ENCODE measurements around the gene TTC34. TPM values are rescaled to one million over a fixed set of nuclear protein-coding genes. Genes with fewer than 3 reads are reported as not detected.
A peak's percentile ranks its signal among the peaks of the same experiment; 100 is the strongest.

The TTC34 gene
- total RNA-seq, 2 experiments from 2014 or later = 1.5 to 1.6 TPM

GRCh38 chr1:2596530-2597333 is 204.8 kb downstream of the TTC34 start:
- ChIA-PET CTCF (interaction anchor here (0.6 kb wide), 1 partner anchor 48 kb away, joined by 5 read pairs; no protein-coding TSS in a partner anchor), POLR2A (interaction anchor here (2.4 kb wide), 1 partner anchor 11 kb away, joined by 9 read pairs; the partner anchor contains the start of gene PRXL2B)
- Mint-ChIP-seq H3K36me3 (ENCODE audit: low read depth) (no peaks in the 10 kb centered on the region), H3K27ac (no peak overlapping the region), H3K9me3 (no peaks in the 10 kb centered on the region), H3K4me3 (no peak overlapping the region), H3K4me1 (peaks cover 3% of the 10 kb centered on the region), H3K27me3 (peaks cover 6% of the 10 kb centered on the region)
- DNase-seq = no peak

GRCh38 chr1:2595812-2596529 is 205.5 kb downstream of the TTC34 start:
- Mint-ChIP-seq H3K4me3 (no peak overlapping the region), H3K27ac (no peak overlapping the region), H3K27me3 (peaks cover 6% of the 10 kb centered on the region), H3K9me3 (no peaks in the 10 kb centered on the region), H3K36me3 (ENCODE audit: low read depth) (no peaks in the 10 kb centered on the region), H3K4me1 (peaks cover 3% of the 10 kb centered on the region)
- CTCF ChIA-PET = no interaction called here
- DNase-seq = no peak
- POLR2A ChIA-PET = interaction anchor here (2.4 kb wide), 1 partner anchor 10 kb away, joined by 9 read pairs; the partner anchor contains the start of gene PRXL2B

GRCh38 chr1:2595261-2595811 is 206.2 kb downstream of the TTC34 start:
- no peaks in the 10 kb centered on the region for H3K9me3 Mint-ChIP-seq
- no peak overlapping the region for H3K4me3 Mint-ChIP-seq
- no peak for DNase-seq
- POLR2A ChIA-PET = no interaction called here
- CTCF ChIA-PET = no interaction called here
- H3K27me3 Mint-ChIP-seq = peaks cover 6% of the 10 kb centered on the region
- H3K36me3 Mint-ChIP-seq (ENCODE audit: low read depth) = no peaks in the 10 kb centered on the region
- peaks cover 3% of the 10 kb centered on the region for H3K4me1 Mint-ChIP-seq
- H3K27ac Mint-ChIP-seq = no peak overlapping the region

GRCh38 chr1:2594641-2595131 is 206.8 kb downstream of the TTC34 start:
- no peak for DNase-seq
- ChIA-PET POLR2A (no interaction called here), CTCF (no interaction called here)
- Mint-ChIP-seq H3K27ac (no peak overlapping the region), H3K9me3 (no peaks in the 10 kb centered on the region), H3K4me3 (no peak overlapping the region), H3K36me3 (ENCODE audit: low read depth) (no peaks in the 10 kb centered on the region), H3K27me3 (peaks cover 6% of the 10 kb centered on the region), H3K4me1 (peaks cover 3% of the 10 kb centered on the region)

- peaks cover 3% of the 10 kb centered on the region for H3K36me3 Mint-ChIP-seq (ENCODE audit: low read depth)
- no peak for DNase-seq
- ChIA-PET POLR2A (no interaction called here), CTCF (no interaction called here)
- H3K27me3 Mint-ChIP-seq = peaks cover 6% of the 10 kb centered on the region
- H3K4me1 Mint-ChIP-seq = peaks cover 3% of the 10 kb centered on the region
- H3K4me3 Mint-ChIP-seq = no peak overlapping the region
- H3K9me3 Mint-ChIP-seq = no peaks in the 10 kb centered on the region
- H3K27ac Mint-ChIP-seq = no peak overlapping the region
Measured at GRCh38 chr1:2594001-2594640, 207.4 kb downstream of the TTC34 start.

- no peaks in the 10 kb centered on the region for H3K9me3 Mint-ChIP-seq
- POLR2A ChIA-PET = interaction anchor here (0.6 kb wide), 1 partner anchor 16 kb away, joined by 3 read pairs; no protein-coding TSS in a partner anchor
- peaks cover 5% of the 10 kb centered on the region for H3K4me1 Mint-ChIP-seq
- H3K36me3 Mint-ChIP-seq (ENCODE audit: low read depth) = peaks cover 3% of the 10 kb centered on the region
- H3K4me3 Mint-ChIP-seq = no peak overlapping the region
- CTCF ChIA-PET = no interaction called here
- H3K27ac Mint-ChIP-seq = no peak overlapping the region
- H3K27me3 Mint-ChIP-seq = peaks cover 2% of the 10 kb centered on the region
- no peak for DNase-seq
Measured at GRCh38 chr1:2593251-2593878, 208.1 kb downstream of the TTC34 start.

GRCh38 chr1:2592672-2593071 is 208.8 kb downstream of the TTC34 start:
- Mint-ChIP-seq H3K4me3 (peak overlapping the region; percentile 17), H3K9me3 (no peaks in the 10 kb centered on the region), H3K36me3 (ENCODE audit: low read depth) (peaks cover 3% of the 10 kb centered on the region), H3K27ac (no peak overlapping the region), H3K4me1 (peaks cover 5% of the 10 kb centered on the region), H3K27me3 (no peaks in the 10 kb centered on the region)
- CTCF ChIA-PET = no interaction called here
- DNase-seq = no peak
- POLR2A ChIA-PET = no interaction called here

GRCh38 chr1:2591581-2592261 is 209.8 kb downstream of the TTC34 start:
- Mint-ChIP-seq H3K27me3 (no peaks in the 10 kb centered on the region), H3K9me3 (no peaks in the 10 kb centered on the region), H3K4me3 (no peak overlapping the region), H3K27ac (no peak overlapping the region), H3K4me1 (peaks cover 5% of the 10 kb centered on the region), H3K36me3 (ENCODE audit: low read depth) (peaks cover 3% of the 10 kb centered on the region)
- ChIA-PET POLR2A (no interaction called here), CTCF (no interaction called here)
- DNase-seq = no peak

- no peak overlapping the region for H3K27ac Mint-ChIP-seq
- ChIA-PET POLR2A (no interaction called here), CTCF (no interaction called here)
- H3K4me1 Mint-ChIP-seq = peaks cover 5% of the 10 kb centered on the region
- no peak overlapping the region for H3K4me3 Mint-ChIP-seq
- H3K9me3 Mint-ChIP-seq = no peaks in the 10 kb centered on the region
- DNase-seq = no peak
- peaks cover 3% of the 10 kb centered on the region for H3K36me3 Mint-ChIP-seq (ENCODE audit: low read depth)
- no peaks in the 10 kb centered on the region for H3K27me3 Mint-ChIP-seq
Measured at GRCh38 chr1:2591233-2591580, 210.3 kb downstream of the TTC34 start.

GRCh38 chr1:2590233-2591141 is 211.0 kb downstream of the TTC34 start:
- H3K36me3 Mint-ChIP-seq (ENCODE audit: low read depth) = peaks cover 3% of the 10 kb centered on the region
- no peaks in the 10 kb centered on the region for H3K27me3 Mint-ChIP-seq
- no peak overlapping the region for H3K4me3 Mint-ChIP-seq
- peaks cover 6% of the 10 kb centered on the region for H3K4me1 Mint-ChIP-seq
- ChIA-PET CTCF (no interaction called here), POLR2A (no interaction called here)
- H3K27ac Mint-ChIP-seq = no peak overlapping the region
- H3K9me3 Mint-ChIP-seq = no peaks in the 10 kb centered on the region
- no peak for DNase-seq

- DNase-seq = no peak
- H3K9me3 Mint-ChIP-seq = no peaks in the 10 kb centered on the region
- H3K4me3 Mint-ChIP-seq = no peak overlapping the region
- H3K27me3 Mint-ChIP-seq = no peaks in the 10 kb centered on the region
- ChIA-PET POLR2A (no interaction called here), CTCF (no interaction called here)
- H3K4me1 Mint-ChIP-seq = peaks cover 13% of the 10 kb centered on the region
- no peak overlapping the region for H3K27ac Mint-ChIP-seq
- peaks cover 5% of the 10 kb centered on the region for H3K36me3 Mint-ChIP-seq (ENCODE audit: low read depth)
Measured at GRCh38 chr1:2589431-2590232, 211.9 kb downstream of the TTC34 start.

Data from activated CD4-positive, alpha-beta memory T cell treated with anti-CD3 and anti-CD28 coated beads, Interleukin-2, amount 10 ng/mL, durations not matched to agents 7 days and 5 days (primary cell).